Measurements from ENCODE around the gene PURB. TPM values are rescaled to one million over a fixed set of nuclear protein-coding genes. Genes with fewer than 3 reads are reported as not detected.

The PURB gene
- total and polyA plus RNA-seq, 5 experiments from 2014 or later = 2.0 to 28.1 (median 3.2) TPM

Other genes starting within 250 kb of the PURB start
- gene ZMIZ2, start 136.7 kb downstream of the PURB start, total RNA-seq = 100 to 1,000 TPM; 142 to 149 TPM
- 1 to 10 TPM; 2.6 to 8.1 (median 4.9) TPM for gene ZMIZ2, start 136.7 kb downstream of the PURB start, polyA plus RNA-seq
- gene PPIA, start 88.8 kb downstream of the PURB start, total RNA-seq = 100 to 1,000 TPM; 673 to 688 TPM
- 1,000 to 10,000 TPM; 3,578 to 3,931 (median 3,619) TPM for gene PPIA, start 88.8 kb downstream of the PURB start, polyA plus RNA-seq
- 100 to 1,000 TPM; 156 to 164 TPM for gene H2AZ2, start 37.4 kb downstream of the PURB start, total RNA-seq
- 100 to 1,000 TPM; 236 to 254 (median 247) TPM for gene H2AZ2, start 37.4 kb downstream of the PURB start, polyA plus RNA-seq
- 10 to 100 TPM; 44.4 to 44.5 TPM for gene MYO1G, start 93.5 kb upstream of the PURB start, total RNA-seq
- 100 to 1,000 TPM in 1 of 3 donors, 10 to 100 TPM in 2; 60.0 to 106 (median 73.8) TPM for gene MYO1G, start 93.5 kb upstream of the PURB start, polyA plus RNA-seq
- gene CCM2, start 114.7 kb upstream of the PURB start, total RNA-seq = 100 to 1,000 TPM; 160 to 167 TPM
- 10 to 100 TPM; 49.9 to 81.7 (median 63.2) TPM for gene CCM2, start 114.7 kb upstream of the PURB start, polyA plus RNA-seq
- under 1 TPM; 0.13 to 0.16 TPM for gene NACAD, start 203.4 kb upstream of the PURB start, total RNA-seq
- under 1 TPM; 0.06 to 0.15 (median 0.15) TPM for gene NACAD, start 203.4 kb upstream of the PURB start, polyA plus RNA-seq
- 100 to 1,000 TPM; 154 to 167 TPM for gene TBRG4, start 226.2 kb upstream of the PURB start, total RNA-seq
- 10 to 100 TPM; 51.3 to 95.7 (median 69.0) TPM for gene TBRG4, start 226.2 kb upstream of the PURB start, polyA plus RNA-seq

Data from naive thymus-derived CD8-positive, alpha-beta T cell (primary cell).